GM10266 (cell line): ENCODE results near the gene SRF.

Experiments
- DNase-seq: peaks from one replicate; pipeline ENCODE4 v3.0.0; 2012; ENCODE audit errors: extremely low spot score
- CTCF ChIP-seq: IDR thresholded peaks from 2 replicates; pipeline ENCODE4 v1.5.1; 2012; ENCODE audit warnings: mild to moderate bottlenecking, low read depth; ENCODE audit not compliant: control insufficient read depth, insufficient read depth; ENCODE audit errors: missing control alignments

SRF gene

GRCh38 chr6:43143235-43144128 lies 27.6 kb upstream of the SRF start:
- DNase-seq: peak; percentile 87
- TF ChIP-seq CTCF: peak; percentile 96

- no peak for DNase-seq
- TF ChIP-seq CTCF: no peak
Measured at GRCh38 chr6:43144879-43145278, 26.2 kb upstream of the SRF start.

GRCh38 chr6:43146261-43146660 lies 24.8 kb upstream of the SRF start:
- no peak for TF ChIP-seq CTCF

GRCh38 chr6:43146709-43147688 lies 24.1 kb upstream of the SRF start:
- no peak for TF ChIP-seq CTCF
- no peak for DNase-seq

More at GRCh38 chr6:43146261-43146660, 24.8 kb upstream of the SRF start:
- DNase-seq: no peak

- no peak for DNase-seq
Measured at GRCh38 chr6:43147691-43148477, 23.2 kb upstream of the SRF start.

More at GRCh38 chr6:43147691-43148477, 23.2 kb upstream of the SRF start:
- TF ChIP-seq CTCF: no peak
